ENCODE results near the gene LEP.

- TF ChIP-seq TAF1 (IDR thresholded peaks at IDR 0.05; ENCODE audit: borderline replicate concordance, low read depth, low read length), result no peak
- no peak for TF ChIP-seq POLR2A (IDR thresholded peaks at IDR 0.05; ENCODE audit: low read depth, low read length)
Measured at GRCh38 chr7:128231677-128232076, 9.4 kb upstream of the LEP start.

Data from GM12892 (cell line).